Kidney (tissue), 14 donors: Measurements from ENCODE around the gene TRIP10. TPM values are rescaled to one million over a fixed set of nuclear protein-coding genes. Genes with fewer than 3 reads are reported as not detected.

Experiments used
- DNase-seq, 5 donors: peaks; one replicate each; pipeline ENCODE4 v3.0.0-alpha.2; 2013 to 2020
- FAIRE-seq: peaks from 2 replicates; lab custom pipeline; 2012; peaks lifted over from hg19 to GRCh38; lab: Jason Lieb, UNC
- H3K27ac ChIP-seq, 2 donors: one replicate each; pipeline ENCODE4 v1.7.0; 2013; ENCODE audit warnings: low read depth in 2 of 2, low read length in 2 of 2, inconsistent platforms in 1 of 2
- H3K27me3 ChIP-seq: one replicate; pipeline ENCODE4 v1.7.1; 2013; ENCODE audit warnings: low read length, inconsistent platforms; ENCODE audit not compliant: control insufficient read depth, insufficient read depth
- H3K36me3 ChIP-seq, 3 donors: one replicate each; pipeline versions ENCODE4 v1.7.0 to v1.7.1; 2013; ENCODE audit warnings: low read length in 3 of 3, control low read depth in 1 of 3, inconsistent platforms in 1 of 3; ENCODE audit not compliant: insufficient read depth in 3 of 3, control insufficient read depth in 2 of 3
- H3K4me1 ChIP-seq, 3 donors: one replicate each; pipeline versions ENCODE4 v1.7.0 to v1.7.1; 2013; ENCODE audit warnings: low read length in 3 of 3, inconsistent platforms in 1 of 3, low read depth in 1 of 3; ENCODE audit not compliant: control insufficient read depth in 2 of 3, insufficient read depth in 2 of 3
- H3K4me3 ChIP-seq, 3 donors: one replicate each; pipeline versions ENCODE4 v1.7.0 to v1.8.1; 2013; ENCODE audit warnings: low read length in 3 of 3, control low read depth in 1 of 3, inconsistent platforms in 1 of 3
- H3K9ac ChIP-seq, 3 donors: one replicate each; pipeline versions ENCODE4 v1.7.0 to v1.7.1; 2013; ENCODE audit warnings: low read length in 3 of 3, control low read depth in 1 of 3, inconsistent platforms in 1 of 3
- H3K9me3 ChIP-seq, 3 donors: one replicate each; pipeline versions ENCODE4 v1.7.0 to v1.7.1; 2013; ENCODE audit warnings: low read length in 3 of 3, control low read depth in 1 of 3, inconsistent platforms in 1 of 3; ENCODE audit not compliant: control insufficient read depth in 2 of 3, insufficient read depth in 1 of 3
- CTCF ChIP-seq: IDR thresholded peaks from 3 replicates; pipeline ENCODE4 v1.5.1; 2012; ENCODE audit warnings: mild to moderate bottlenecking, moderate library complexity, borderline replicate concordance; ENCODE audit not compliant: insufficient read depth; ENCODE audit errors: extremely low read depth
- intact Hi-C: fragments of 100-400 bp; cut with DNase I; formaldehyde crosslinking; loops from one replicate; pipeline ENCODE4 v1.11.1; 2022
- polyA plus RNA-seq: library from polyadenylated mRNA; stranded (reverse); fragments of 350-450 nt; fragmentation: Illumina TruSeq; extraction: RNeasy Lipid Tissue Mini Kit (QIAGEN cat#74804); gene quantifications from one replicate; pipeline ENCODE4 v1.2.3, GENCODE V29; 2014; ENCODE audit warnings: low read depth, low replicate concordance; ENCODE audit not compliant: insufficient read depth
- total RNA-seq: library from RNA; stranded (reverse); fragmentation: NEBNext Ultra II Directional; extraction: Animal tissue kit (Norgen Biotek cat#: 25700); gene quantifications from one replicate; pipeline ENCODE4 v1.2.1, GENCODE V29; 2021
- donor health status: control.
- donor health status: control.
- donor health status: control.
- donor health status: control.
- donor health status: control.
- donor health status: DM: yes; HTN: yes; CAD: no.
- donor health status: Normal renal cell carcinoma (clear cell type).

TRIP10 gene
- total and polyA plus RNA-seq, 2 donors from 2014 or later: 57.5 to 92.9 TPM

GRCh38 chr19:6723108-6723618, 16.3 kb upstream of the TRIP10 start:
- Histone ChIP-seq H3K36me3 (no peaks in the 10 kb centered on the region), H3K27ac (peak overlapping the region in 1 of 2 donors; percentile 36), H3K9me3 (no peaks in the 10 kb centered on the region), H3K4me1 (peaks cover 0 to 5% (median 2%) of the 10 kb centered on the region in 3 donors), H3K4me3 (no peak overlapping the region), H3K9ac (no peak overlapping the region), H3K27me3 (no peaks in the 10 kb centered on the region)
- TF ChIP-seq CTCF: no peak
- FAIRE-seq (no peak), DNase-seq (peak in 3 of 5 donors; percentile 40 to 77 (median 54))
- intact Hi-C loops: no loop called here

GRCh38 chr19:6723738-6724137, 15.7 kb upstream of the TRIP10 start:
- Histone ChIP-seq H3K9me3 (no peaks in the 10 kb centered on the region), H3K36me3 (no peaks in the 10 kb centered on the region), H3K27me3 (no peaks in the 10 kb centered on the region), H3K4me1 (peaks cover 0 to 5% (median 2%) of the 10 kb centered on the region in 3 donors), H3K9ac (no peak overlapping the region), H3K4me3 (no peak overlapping the region), H3K27ac (no peak overlapping the region)
- FAIRE-seq (no peak), DNase-seq (peak in 1 of 5 donors; percentile 46)
- TF ChIP-seq CTCF: no peak
- intact Hi-C loops: no loop called here

GRCh38 chr19:6724631-6725492, 14.6 kb upstream of the TRIP10 start:
- TF ChIP-seq CTCF: no peak
- no peak for FAIRE-seq

More at GRCh38 chr19:6724631-6725492, 14.6 kb upstream of the TRIP10 start:
- H3K9ac ChIP-seq: no peak overlapping the region
- no peak overlapping the region for H3K4me3 ChIP-seq
- peaks cover 0 to 5% (median 2%) of the 10 kb centered on the region in 3 donors for H3K4me1 ChIP-seq
- peak overlapping the region in 1 of 2 donors; percentile 41 for H3K27ac ChIP-seq
- H3K9me3 ChIP-seq: no peaks in the 10 kb centered on the region
- H3K36me3 ChIP-seq: no peaks in the 10 kb centered on the region
- intact Hi-C loops: no loop called here
- peak in 1 of 5 donors; percentile 43 for DNase-seq
- H3K27me3 ChIP-seq: no peaks in the 10 kb centered on the region
